ENCODE measurements around the gene ZDHHC20. TPM values are rescaled to one million over a fixed set of nuclear protein-coding genes. Genes with fewer than 3 reads are reported as not detected.

Gene ZDHHC20
- total RNA-seq, 1 experiment from 2014 or later, result 90.6 TPM

- BruUV-seq (replicated peaks), result no TSS peak
- intact Hi-C loops (cut with micrococcal nuclease; ENCODE audit: unreplicated experiment), result loop anchor here (5.0 kb wide), 3 partner anchors 73 to 363 kb away; partner anchors contain the start of genes MRPL57 and SKA3
- Mint-ChIP-seq H3K27me3 (ENCODE audit: unreplicated experiment) (no peaks in the 10 kb centered on the region), H3K27ac (ENCODE audit: unreplicated experiment) (peak overlapping the region; percentile 36), H3K4me3 (ENCODE audit: low read depth, unreplicated experiment) (no peak overlapping the region), H3K36me3 (ENCODE audit: insufficient read depth, unreplicated experiment) (peaks cover 7% of the 10 kb centered on the region), H3K9me3 (ENCODE audit: low read depth, unreplicated experiment) (peaks cover 3% of the 10 kb centered on the region), H3K4me1 (ENCODE audit: low read depth, unreplicated experiment) (peaks cover 11% of the 10 kb centered on the region)
- TF ChIP-seq, protein P1, sequence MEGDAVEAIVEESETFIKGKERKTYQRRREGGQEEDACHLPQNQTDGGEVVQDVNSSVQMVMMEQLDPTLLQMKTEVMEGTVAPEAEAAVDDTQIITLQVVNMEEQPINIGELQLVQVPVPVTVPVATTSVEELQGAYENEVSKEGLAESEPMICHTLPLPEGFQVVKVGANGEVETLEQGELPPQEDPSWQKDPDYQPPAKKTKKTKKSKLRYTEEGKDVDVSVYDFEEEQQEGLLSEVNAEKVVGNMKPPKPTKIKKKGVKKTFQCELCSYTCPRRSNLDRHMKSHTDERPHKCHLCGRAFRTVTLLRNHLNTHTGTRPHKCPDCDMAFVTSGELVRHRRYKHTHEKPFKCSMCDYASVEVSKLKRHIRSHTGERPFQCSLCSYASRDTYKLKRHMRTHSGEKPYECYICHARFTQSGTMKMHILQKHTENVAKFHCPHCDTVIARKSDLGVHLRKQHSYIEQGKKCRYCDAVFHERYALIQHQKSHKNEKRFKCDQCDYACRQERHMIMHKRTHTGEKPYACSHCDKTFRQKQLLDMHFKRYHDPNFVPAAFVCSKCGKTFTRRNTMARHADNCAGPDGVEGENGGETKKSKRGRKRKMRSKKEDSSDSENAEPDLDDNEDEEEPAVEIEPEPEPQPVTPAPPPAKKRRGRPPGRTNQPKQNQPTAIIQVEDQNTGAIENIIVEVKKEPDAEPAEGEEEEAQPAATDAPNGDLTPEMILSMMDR (IDR thresholded peaks at IDR 0.05; ENCODE audit: unreplicated experiment), result no peak
- DNase-seq, result no peak
- CTCF ChIA-PET, result no interaction called here
Measured at GRCh38 chr13:21475115-21475514, 16.0 kb upstream of the ZDHHC20 start.

- BruUV-seq (replicated peaks), result no TSS peak
- Mint-ChIP-seq H3K9me3 (ENCODE audit: low read depth, unreplicated experiment) (peaks cover 3% of the 10 kb centered on the region), H3K4me3 (ENCODE audit: low read depth, unreplicated experiment) (no peak overlapping the region), H3K27me3 (ENCODE audit: unreplicated experiment) (no peaks in the 10 kb centered on the region), H3K27ac (ENCODE audit: unreplicated experiment) (no peak overlapping the region), H3K36me3 (ENCODE audit: insufficient read depth, unreplicated experiment) (no peaks in the 10 kb centered on the region), H3K4me1 (ENCODE audit: low read depth, unreplicated experiment) (peaks cover 12% of the 10 kb centered on the region)
- DNase-seq, result no peak
- intact Hi-C loops (cut with micrococcal nuclease; ENCODE audit: unreplicated experiment), result no loop called here
- TF ChIP-seq, protein P1 (IDR thresholded peaks at IDR 0.05; ENCODE audit: unreplicated experiment), result no peak
- CTCF ChIA-PET, result no interaction called here
Measured at GRCh38 chr13:21470785-21471184, 11.7 kb upstream of the ZDHHC20 start.

GRCh38 chr13:21466527-21466926 lies 7.4 kb upstream of the ZDHHC20 start:
- no TSS peak for BruUV-seq (replicated peaks)

DNA sequence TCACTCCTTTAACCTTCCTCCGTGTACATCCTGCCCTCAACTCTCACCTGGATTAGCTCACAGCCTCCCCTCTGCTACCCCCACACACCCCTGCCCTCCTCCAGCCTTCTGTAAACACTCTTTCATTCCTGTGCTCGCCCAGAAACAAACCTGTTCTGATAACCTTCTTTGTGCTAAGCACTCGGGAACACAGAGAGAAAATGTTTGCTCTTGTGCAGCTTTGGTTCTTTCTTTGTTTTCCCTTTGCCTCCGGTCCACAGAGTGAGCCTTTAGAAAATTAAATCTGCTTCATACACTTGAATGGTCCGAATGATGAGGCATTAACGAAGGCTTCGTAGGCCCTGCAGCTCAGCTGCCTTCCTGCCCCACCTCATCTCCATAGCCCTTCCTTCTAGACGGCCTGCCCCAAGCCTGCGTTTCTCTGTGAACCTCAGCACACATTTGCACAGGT lies 6.6 kb upstream of the ZDHHC20 start:
- no peaks in the 10 kb centered on the region for H3K36me3 Mint-ChIP-seq (ENCODE audit: insufficient read depth, unreplicated experiment)
- H3K27ac Mint-ChIP-seq (ENCODE audit: unreplicated experiment), result peak overlapping the region; percentile 57
- H3K4me1 Mint-ChIP-seq (ENCODE audit: low read depth, unreplicated experiment), result peaks cover 21% of the 10 kb centered on the region
- peaks cover 2% of the 10 kb centered on the region for H3K9me3 Mint-ChIP-seq (ENCODE audit: low read depth, unreplicated experiment)
- H3K27me3 Mint-ChIP-seq (ENCODE audit: unreplicated experiment), result no peaks in the 10 kb centered on the region
- no TSS peak for BruUV-seq (replicated peaks)
- DNase-seq, result peak; percentile 36
- CTCF ChIA-PET, result interaction anchor here (0.7 kb wide), 1 partner anchor 167 kb away, joined by 4 read pairs; no protein-coding TSS in a partner anchor
- H3K4me3 Mint-ChIP-seq (ENCODE audit: low read depth, unreplicated experiment), result peak overlapping the region; percentile 22
- TF ChIP-seq, protein P1 (IDR thresholded peaks at IDR 0.05; ENCODE audit: unreplicated experiment), result no peak
- intact Hi-C loops (cut with micrococcal nuclease; ENCODE audit: unreplicated experiment), result no loop called here

More at GRCh38 chr13:21466527-21466926, 7.4 kb upstream of the ZDHHC20 start:
- TF ChIP-seq, protein P1 (IDR thresholded peaks at IDR 0.05; ENCODE audit: unreplicated experiment), result no peak
- peak overlapping the region; percentile 57 for H3K27ac Mint-ChIP-seq (ENCODE audit: unreplicated experiment)
- H3K4me3 Mint-ChIP-seq (ENCODE audit: low read depth, unreplicated experiment), result peak overlapping the region; percentile 22
- no peaks in the 10 kb centered on the region for H3K27me3 Mint-ChIP-seq (ENCODE audit: unreplicated experiment)
- CTCF ChIA-PET, result interaction anchor here (0.6 kb wide), 1 partner anchor 963 kb away, joined by 4 read pairs; no protein-coding TSS in a partner anchor
- peaks cover 21% of the 10 kb centered on the region for H3K4me1 Mint-ChIP-seq (ENCODE audit: low read depth, unreplicated experiment)
- DNase-seq, result no peak
- no peaks in the 10 kb centered on the region for H3K36me3 Mint-ChIP-seq (ENCODE audit: insufficient read depth, unreplicated experiment)
- H3K9me3 Mint-ChIP-seq (ENCODE audit: low read depth, unreplicated experiment), result peaks cover 3% of the 10 kb centered on the region
- intact Hi-C loops (cut with micrococcal nuclease; ENCODE audit: unreplicated experiment), result no loop called here
